SK-N-SH treated with all-trans-retinoic acid at 6 μM for 48 hours (cell line): ENCODE data around the gene SEMA5B.

Experiments used
- ATAC-seq: fragments of 200-7000 bp; cut with Tn5 transposase; 3 replicates; pipeline ENCODE4 v1.9.1; 2020; ENCODE audit warnings: mild to moderate bottlenecking, moderate library complexity
- ARNTL ChIP-seq: fragments of 450-650 bp; formaldehyde crosslinking; IDR thresholded peaks from 2 replicates; pipeline ENCODE4 v1.5.0; 2020; ENCODE audit warnings: low read depth, mild to moderate bottlenecking, moderate library complexity, borderline replicate concordance
- CSDC2 ChIP-seq: fragments of 250-450 bp; sonication (Bioruptor Pico); IDR thresholded peaks from 2 replicates; pipeline ENCODE4 v1.5.0; 2020; ENCODE audit warnings: mild to moderate bottlenecking, moderate library complexity
- ESRRG ChIP-seq: fragments of 250-450 bp; sonication (Bioruptor Pico); IDR thresholded peaks from 2 replicates; pipeline ENCODE4 v1.6.1; 2021; ENCODE audit warnings: mild to moderate bottlenecking
- GLIS3 ChIP-seq: fragments of 250-450 bp; sonication (Bioruptor Pico); IDR thresholded peaks from 2 replicates; pipeline ENCODE4 v1.5.0; 2020; ENCODE audit warnings: mild to moderate bottlenecking, moderate library complexity
- ISL1 ChIP-seq: fragments of 250-450 bp; sonication (Bioruptor Pico); IDR thresholded peaks from 2 replicates; pipeline ENCODE4 v2.1.2; 2022; ENCODE audit warnings: mild to moderate bottlenecking, moderate library complexity
- OSR1 ChIP-seq: fragments of 250-450 bp; sonication (Bioruptor Pico); IDR thresholded peaks from 2 replicates; pipeline ENCODE4 v1.8.0; 2022; ENCODE audit warnings: moderate library complexity, mild to moderate bottlenecking, inconsistent platforms
- PPARA ChIP-seq: fragments of 250-450 bp; sonication (Bioruptor Pico); IDR thresholded peaks from 2 replicates; pipeline ENCODE4 v1.5.0; 2020; ENCODE audit warnings: mild to moderate bottlenecking, borderline replicate concordance
- RARB ChIP-seq: fragments of 250-450 bp; sonication (Bioruptor Pico); IDR thresholded peaks from 2 replicates; pipeline ENCODE4 v1.8.0; 2021; ENCODE audit warnings: mild to moderate bottlenecking, moderate library complexity
- SNAI2 ChIP-seq: fragments of 250-450 bp; sonication (Bioruptor Pico); IDR thresholded peaks from 2 replicates; pipeline ENCODE4 v1.5.0; 2020; ENCODE audit warnings: mild to moderate bottlenecking, moderate library complexity
- TCF4 ChIP-seq: fragments of 250-450 bp; sonication (Bioruptor Pico); IDR thresholded peaks from 2 replicates; pipeline ENCODE4 v1.8.0; 2021; ENCODE audit warnings: mild to moderate bottlenecking, moderate library complexity, borderline replicate concordance
- ZFP3 ChIP-seq: fragments of 250-450 bp; sonication (Bioruptor Pico); IDR thresholded peaks from 2 replicates; pipeline ENCODE4 v1.5.0; 2020; ENCODE audit warnings: mild to moderate bottlenecking, moderate library complexity
- ZFP30 ChIP-seq: fragments of 450-650 bp; formaldehyde crosslinking; IDR thresholded peaks from 2 replicates; pipeline ENCODE4 v1.5.0; 2022; ENCODE audit warnings: mild to moderate bottlenecking, moderate library complexity
- ZNF565 ChIP-seq: fragments of 450-650 bp; formaldehyde crosslinking; conservative IDR thresholded peaks from 2 replicates; pipeline ENCODE4 v1.5.0; 2020; ENCODE audit warnings: low read depth, mild to moderate bottlenecking, moderate library complexity
- ZNF70 ChIP-seq: fragments of 450-650 bp; formaldehyde crosslinking; IDR thresholded peaks from 2 replicates; pipeline ENCODE4 v1.5.0; 2020; ENCODE audit warnings: mild to moderate bottlenecking, moderate library complexity
- ZNF8 ChIP-seq: fragments of 450-650 bp; formaldehyde crosslinking; IDR thresholded peaks from 2 replicates; pipeline ENCODE4 v1.5.0; 2020; ENCODE audit warnings: mild to moderate bottlenecking, moderate library complexity
- TF ChIP-seq, protein P1 (sequence below): fragments of 250-450 bp; sonication (Bioruptor Pico); IDR thresholded peaks from 2 replicates; pipeline ENCODE4 v1.5.0; 2020; ENCODE audit warnings: mild to moderate bottlenecking, moderate library complexity
- TF ChIP-seq, protein P2 (sequence below): fragments of 250-450 bp; sonication (Bioruptor Pico); IDR thresholded peaks from 2 replicates; pipeline ENCODE4 v1.5.1; 2021; ENCODE audit warnings: mild to moderate bottlenecking, moderate library complexity
- TF ChIP-seq, protein P3 (sequence below): fragments of 250-450 bp; sonication (Bioruptor Pico); IDR thresholded peaks from 2 replicates; pipeline ENCODE4 v1.5.1; 2020; ENCODE audit warnings: low read depth, mild to moderate bottlenecking, moderate library complexity
- TF ChIP-seq, protein P4 (sequence below): fragments of 250-450 bp; sonication (Bioruptor Pico); IDR thresholded peaks from 2 replicates; pipeline ENCODE4 v1.8.0; 2020; ENCODE audit warnings: mild to moderate bottlenecking, moderate library complexity, borderline replicate concordance
- TF ChIP-seq, protein P5 (sequence below): fragments of 250-450 bp; sonication (Bioruptor Pico); IDR thresholded peaks from 2 replicates; pipeline ENCODE4 v1.8.0; 2021; ENCODE audit warnings: low read depth, mild to moderate bottlenecking, moderate library complexity, borderline replicate concordance

The SEMA5B gene

DNA sequence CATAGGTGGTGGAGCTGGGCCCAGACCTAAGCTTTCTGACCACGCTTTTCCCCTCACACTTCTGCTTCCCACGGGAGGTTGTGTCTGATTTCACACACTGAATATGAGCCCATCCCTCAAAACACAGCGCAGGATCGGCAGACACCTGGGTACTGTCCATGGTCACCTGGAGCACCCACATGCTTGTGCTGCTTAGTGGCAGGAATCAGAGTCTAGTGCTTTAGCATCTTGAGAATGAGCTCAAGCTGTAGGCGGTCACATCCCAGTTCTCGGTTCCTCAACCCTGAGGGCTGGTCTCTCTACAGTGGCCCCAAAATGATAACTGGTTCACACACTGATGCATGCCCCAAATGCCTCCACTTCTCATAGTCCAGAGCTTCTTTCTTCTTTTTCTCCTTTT is 111.0 kb downstream of the SEMA5B start (continued):
- TF ChIP-seq, protein P1, sequence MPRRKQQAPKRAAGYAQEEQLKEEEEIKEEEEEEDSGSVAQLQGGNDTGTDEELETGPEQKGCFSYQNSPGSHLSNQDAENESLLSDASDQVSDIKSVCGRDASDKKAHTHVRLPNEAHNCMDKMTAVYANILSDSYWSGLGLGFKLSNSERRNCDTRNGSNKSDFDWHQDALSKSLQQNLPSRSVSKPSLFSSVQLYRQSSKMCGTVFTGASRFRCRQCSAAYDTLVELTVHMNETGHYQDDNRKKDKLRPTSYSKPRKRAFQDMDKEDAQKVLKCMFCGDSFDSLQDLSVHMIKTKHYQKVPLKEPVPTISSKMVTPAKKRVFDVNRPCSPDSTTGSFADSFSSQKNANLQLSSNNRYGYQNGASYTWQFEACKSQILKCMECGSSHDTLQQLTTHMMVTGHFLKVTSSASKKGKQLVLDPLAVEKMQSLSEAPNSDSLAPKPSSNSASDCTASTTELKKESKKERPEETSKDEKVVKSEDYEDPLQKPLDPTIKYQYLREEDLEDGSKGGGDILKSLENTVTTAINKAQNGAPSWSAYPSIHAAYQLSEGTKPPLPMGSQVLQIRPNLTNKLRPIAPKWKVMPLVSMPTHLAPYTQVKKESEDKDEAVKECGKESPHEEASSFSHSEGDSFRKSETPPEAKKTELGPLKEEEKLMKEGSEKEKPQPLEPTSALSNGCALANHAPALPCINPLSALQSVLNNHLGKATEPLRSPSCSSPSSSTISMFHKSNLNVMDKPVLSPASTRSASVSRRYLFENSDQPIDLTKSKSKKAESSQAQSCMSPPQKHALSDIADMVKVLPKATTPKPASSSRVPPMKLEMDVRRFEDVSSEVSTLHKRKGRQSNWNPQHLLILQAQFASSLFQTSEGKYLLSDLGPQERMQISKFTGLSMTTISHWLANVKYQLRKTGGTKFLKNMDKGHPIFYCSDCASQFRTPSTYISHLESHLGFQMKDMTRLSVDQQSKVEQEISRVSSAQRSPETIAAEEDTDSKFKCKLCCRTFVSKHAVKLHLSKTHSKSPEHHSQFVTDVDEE (CRISPR knock-in tag): no peak
- TF ChIP-seq ZFP30 (CRISPR knock-in tag) (no peak), RARB (CRISPR knock-in tag) (no peak), TCF4 (no peak), ARNTL (CRISPR knock-in tag) (no peak), ESRRG (no peak), PPARA (CRISPR knock-in tag) (no peak)
- TF ChIP-seq, protein P2, sequence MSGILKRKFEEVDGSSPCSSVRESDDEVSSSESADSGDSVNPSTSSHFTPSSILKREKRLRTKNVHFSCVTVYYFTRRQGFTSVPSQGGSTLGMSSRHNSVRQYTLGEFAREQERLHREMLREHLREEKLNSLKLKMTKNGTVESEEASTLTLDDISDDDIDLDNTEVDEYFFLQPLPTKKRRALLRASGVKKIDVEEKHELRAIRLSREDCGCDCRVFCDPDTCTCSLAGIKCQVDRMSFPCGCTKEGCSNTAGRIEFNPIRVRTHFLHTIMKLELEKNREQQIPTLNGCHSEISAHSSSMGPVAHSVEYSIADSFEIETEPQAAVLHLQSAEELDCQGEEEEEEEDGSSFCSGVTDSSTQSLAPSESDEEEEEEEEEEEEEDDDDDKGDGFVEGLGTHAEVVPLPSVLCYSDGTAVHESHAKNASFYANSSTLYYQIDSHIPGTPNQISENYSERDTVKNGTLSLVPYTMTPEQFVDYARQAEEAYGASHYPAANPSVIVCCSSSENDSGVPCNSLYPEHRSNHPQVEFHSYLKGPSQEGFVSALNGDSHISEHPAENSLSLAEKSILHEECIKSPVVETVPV (CRISPR knock-in tag): no peak
- TF ChIP-seq, all 23 proteins: peak for 0

DNA sequence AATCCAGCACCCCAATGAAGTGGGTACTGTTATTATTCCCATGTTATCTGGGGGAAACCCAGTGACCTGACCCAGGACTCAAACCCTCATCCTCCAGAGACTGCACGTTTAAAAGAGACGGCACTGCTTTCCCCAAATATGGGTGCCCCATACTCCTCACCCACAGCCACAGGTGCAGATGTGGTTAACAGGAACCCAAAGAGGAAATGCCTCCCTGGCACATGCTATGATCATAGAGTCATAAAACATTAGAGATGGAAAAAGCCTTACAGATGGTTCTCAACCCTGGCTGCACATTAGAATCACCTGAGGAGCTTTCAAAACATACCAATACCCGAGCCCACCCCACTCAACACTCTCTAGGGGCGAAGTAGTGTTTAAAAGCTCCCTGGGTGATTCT is 111.5 kb downstream of the SEMA5B start:
- TF ChIP-seq, protein P3, sequence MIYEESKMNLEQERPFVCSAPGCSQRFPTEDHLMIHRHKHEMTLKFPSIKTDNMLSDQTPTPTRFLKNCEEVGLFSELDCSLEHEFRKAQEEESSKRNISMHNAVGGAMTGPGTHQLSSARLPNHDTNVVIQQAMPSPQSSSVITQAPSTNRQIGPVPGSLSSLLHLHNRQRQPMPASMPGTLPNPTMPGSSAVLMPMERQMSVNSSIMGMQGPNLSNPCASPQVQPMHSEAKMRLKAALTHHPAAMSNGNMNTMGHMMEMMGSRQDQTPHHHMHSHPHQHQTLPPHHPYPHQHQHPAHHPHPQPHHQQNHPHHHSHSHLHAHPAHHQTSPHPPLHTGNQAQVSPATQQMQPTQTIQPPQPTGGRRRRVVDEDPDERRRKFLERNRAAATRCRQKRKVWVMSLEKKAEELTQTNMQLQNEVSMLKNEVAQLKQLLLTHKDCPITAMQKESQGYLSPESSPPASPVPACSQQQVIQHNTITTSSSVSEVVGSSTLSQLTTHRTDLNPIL: no peak
- TF ChIP-seq ZNF8 (CRISPR knock-in tag) (no peak), SNAI2 (CRISPR knock-in tag) (no peak), OSR1 (CRISPR knock-in tag) (no peak), ZNF565 (no peak), ZFP3 (CRISPR knock-in tag) (no peak), CSDC2 (no peak), ARNTL (CRISPR knock-in tag) (no peak), ZFP30 (CRISPR knock-in tag) (no peak), ZNF70 (no peak), RARB (CRISPR knock-in tag) (no peak), TCF4 (no peak), ISL1 (no peak), GLIS3 (CRISPR knock-in tag) (no peak)
- TF ChIP-seq, protein P4, sequence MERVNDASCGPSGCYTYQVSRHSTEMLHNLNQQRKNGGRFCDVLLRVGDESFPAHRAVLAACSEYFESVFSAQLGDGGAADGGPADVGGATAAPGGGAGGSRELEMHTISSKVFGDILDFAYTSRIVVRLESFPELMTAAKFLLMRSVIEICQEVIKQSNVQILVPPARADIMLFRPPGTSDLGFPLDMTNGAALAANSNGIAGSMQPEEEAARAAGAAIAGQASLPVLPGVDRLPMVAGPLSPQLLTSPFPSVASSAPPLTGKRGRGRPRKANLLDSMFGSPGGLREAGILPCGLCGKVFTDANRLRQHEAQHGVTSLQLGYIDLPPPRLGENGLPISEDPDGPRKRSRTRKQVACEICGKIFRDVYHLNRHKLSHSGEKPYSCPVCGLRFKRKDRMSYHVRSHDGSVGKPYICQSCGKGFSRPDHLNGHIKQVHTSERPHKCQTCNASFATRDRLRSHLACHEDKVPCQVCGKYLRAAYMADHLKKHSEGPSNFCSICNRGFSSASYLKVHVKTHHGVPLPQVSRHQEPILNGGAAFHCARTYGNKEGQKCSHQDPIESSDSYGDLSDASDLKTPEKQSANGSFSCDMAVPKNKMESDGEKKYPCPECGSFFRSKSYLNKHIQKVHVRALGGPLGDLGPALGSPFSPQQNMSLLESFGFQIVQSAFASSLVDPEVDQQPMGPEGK: no peak
- TF ChIP-seq, protein P2 (CRISPR knock-in tag): no peak
- no peak for ATAC-seq

DNA sequence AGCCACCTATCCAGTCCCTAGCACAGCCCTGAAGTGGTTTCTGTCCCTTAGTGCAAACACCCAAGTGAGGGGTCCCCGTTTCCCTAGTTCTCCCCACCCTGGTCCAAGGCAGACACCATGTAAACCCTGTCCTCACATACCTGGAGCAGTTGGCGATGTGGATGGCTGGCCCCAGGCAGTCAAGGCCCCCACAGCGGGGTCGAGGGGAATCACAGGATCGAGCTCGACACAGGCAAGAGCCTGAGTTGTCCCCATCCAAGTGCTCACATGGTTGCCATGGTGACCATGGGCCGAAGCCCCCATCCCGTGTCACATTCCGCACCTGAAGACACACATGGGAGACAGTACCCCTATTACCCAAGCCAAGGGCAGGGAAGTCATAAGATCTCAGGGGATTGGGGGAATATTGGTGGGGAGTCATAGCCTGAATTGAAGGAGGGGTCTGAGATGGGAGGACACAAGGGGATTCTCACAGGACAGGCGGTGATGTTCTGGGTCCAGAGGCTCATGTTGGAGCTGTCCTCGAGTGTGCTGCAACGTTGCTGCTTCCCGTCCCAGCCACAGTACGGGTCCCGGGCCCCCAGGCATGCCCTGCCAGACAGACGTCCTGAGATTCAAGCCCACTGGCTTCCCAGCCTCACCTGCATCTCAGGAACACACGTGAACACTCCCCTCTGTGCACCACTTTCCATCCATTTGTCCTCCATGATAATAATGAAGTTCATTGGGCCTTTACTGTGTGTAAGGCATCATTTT is 112.1 kb downstream of the SEMA5B start:
- TF ChIP-seq, protein P5, sequence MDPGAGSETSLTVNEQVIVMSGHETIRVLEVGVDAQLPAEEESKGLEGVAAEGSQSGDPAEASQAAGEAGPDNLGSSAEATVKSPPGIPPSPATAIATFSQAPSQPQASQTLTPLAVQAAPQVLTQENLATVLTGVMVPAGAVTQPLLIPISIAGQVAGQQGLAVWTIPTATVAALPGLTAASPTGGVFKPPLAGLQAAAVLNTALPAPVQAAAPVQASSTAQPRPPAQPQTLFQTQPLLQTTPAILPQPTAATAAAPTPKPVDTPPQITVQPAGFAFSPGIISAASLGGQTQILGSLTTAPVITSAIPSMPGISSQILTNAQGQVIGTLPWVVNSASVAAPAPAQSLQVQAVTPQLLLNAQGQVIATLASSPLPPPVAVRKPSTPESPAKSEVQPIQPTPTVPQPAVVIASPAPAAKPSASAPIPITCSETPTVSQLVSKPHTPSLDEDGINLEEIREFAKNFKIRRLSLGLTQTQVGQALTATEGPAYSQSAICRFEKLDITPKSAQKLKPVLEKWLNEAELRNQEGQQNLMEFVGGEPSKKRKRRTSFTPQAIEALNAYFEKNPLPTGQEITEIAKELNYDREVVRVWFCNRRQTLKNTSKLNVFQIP (CRISPR knock-in tag): no peak
- TF ChIP-seq OSR1 (CRISPR knock-in tag) (no peak), ZNF565 (no peak), RARB (CRISPR knock-in tag) (no peak)
- TF ChIP-seq, protein P2 (CRISPR knock-in tag): no peak
- TF ChIP-seq, protein P1 (CRISPR knock-in tag): no peak

More for the DNA sequence above, 112.1 kb downstream of the SEMA5B start:
- ATAC-seq: no peak
